IMR-90 (cell line): ENCODE results near the gene RYR2. TPM values are rescaled to one million over a fixed set of nuclear protein-coding genes. Genes with fewer than 3 reads are reported as not detected.

ENCODE experiments used
- ATAC-seq: fragments of 200-7000 bp; cut with Tn5 transposase; 2 replicates; pipeline ENCODE4 v1.9.1; 2020; ENCODE audit warnings: low read depth, mild to moderate bottlenecking, moderate library complexity
- BruUV-seq: library from RNA; stranded (reverse); fragments of 400-500 nt; replicated peaks from 2 replicates; lab custom pipeline; 2021; lab: Mats Ljungman, UMichigan
- CTCF ChIA-PET: fragments of 300-600 bp; formaldehyde crosslinking; extraction: SDS; loops from one replicate; lab custom pipeline; 2021; ENCODE audit warnings: antibody characterized with exemption; lab: Yijun Ruan, JAX
- POLR2A ChIA-PET: fragments of 300-600 bp; sonication (Branson Sonifier 250); formaldehyde crosslinking; loops from one replicate; lab custom pipeline; 2022; ENCODE audit warnings: antibody characterized with exemption; ENCODE audit not compliant: unreplicated experiment; lab: Charles Lee
- DNase-seq: peaks from one replicate; pipeline ENCODE4 v3.0.0; 2013
- H2AFZ ChIP-seq: replicated peaks from 2 replicates; pipeline ENCODE3; 2013; ENCODE audit warnings: low read length, mild to moderate bottlenecking; ENCODE audit not compliant: poor library complexity
- H2AK5ac ChIP-seq: 2 replicates; pipeline ENCODE4 v1.6.1; 2013; ENCODE audit warnings: low read depth, low read length, inconsistent platforms
- H2AK9ac ChIP-seq: replicated peaks from 2 replicates; pipeline ENCODE3; 2013; ENCODE audit warnings: mild to moderate bottlenecking, low read depth, low read length, moderate library complexity; ENCODE audit not compliant: poor library complexity
- H2BK120ac ChIP-seq: 2 replicates; pipeline ENCODE4 v1.6.1; 2013; ENCODE audit warnings: low read depth, low read length, inconsistent platforms
- H2BK15ac ChIP-seq: 3 replicates; pipeline ENCODE4 v1.6.1; 2013; ENCODE audit warnings: low read depth, low read length, inconsistent platforms
- H2BK20ac ChIP-seq: 2 replicates; pipeline ENCODE4 v1.6.1; 2013; ENCODE audit warnings: low read depth, mild to moderate bottlenecking, inconsistent platforms, low read length, moderate library complexity
- H2BK5ac ChIP-seq: 2 replicates; pipeline ENCODE4 v1.6.1; 2013; ENCODE audit warnings: mild to moderate bottlenecking, low read depth, low read length, inconsistent platforms; ENCODE audit not compliant: poor library complexity, severe bottlenecking
- H3K14ac ChIP-seq: replicated peaks from 2 replicates; pipeline ENCODE4 v1.6.1; 2013; ENCODE audit warnings: low read depth, low read length, inconsistent platforms
- H3K18ac ChIP-seq: 2 replicates; pipeline ENCODE4 v1.6.1; 2013; ENCODE audit warnings: low read depth, low read length, control low read depth
- H3K23ac ChIP-seq: 2 replicates; pipeline ENCODE4 v1.6.1; 2013; ENCODE audit warnings: low read depth, low read length, inconsistent platforms
- H3K27ac ChIP-seq: 2 replicates; pipeline ENCODE4 v1.5.1; 2013; ENCODE audit warnings: mild to moderate bottlenecking, control low read depth, low read length; ENCODE audit not compliant: insufficient read depth
- H3K27me3 ChIP-seq: 2 replicates; pipeline ENCODE4 v1.6.1; 2013; ENCODE audit warnings: low read length; ENCODE audit not compliant: control insufficient read depth, insufficient read depth
- H3K36me3 ChIP-seq: 2 replicates; pipeline ENCODE4 v1.6.1; 2013; ENCODE audit warnings: low read length, mixed read lengths; ENCODE audit not compliant: control insufficient read depth, insufficient read depth
- H3K4ac ChIP-seq: 2 replicates; pipeline ENCODE4 v1.6.1; 2013; ENCODE audit warnings: low read depth, low read length, inconsistent platforms
- H3K4me1 ChIP-seq: 2 replicates; pipeline ENCODE4 v1.6.1; 2013; ENCODE audit warnings: low read length, mixed read lengths; ENCODE audit not compliant: control insufficient read depth, insufficient read depth
- H3K4me2 ChIP-seq: 2 replicates; pipeline ENCODE4 v1.6.1; 2013; ENCODE audit warnings: low read depth, mild to moderate bottlenecking, control low read depth, low read length, moderate library complexity
- H3K4me3 ChIP-seq: 2 replicates; pipeline ENCODE4 v1.5.1; 2013; ENCODE audit warnings: low read depth, mild to moderate bottlenecking, control low read depth, low read length, moderate library complexity; ENCODE audit not compliant: insufficient read depth
- H3K56ac ChIP-seq: 2 replicates; pipeline ENCODE4 v1.6.1; 2013; ENCODE audit warnings: low read length, inconsistent platforms; ENCODE audit not compliant: insufficient read depth; ENCODE audit errors: extremely low read depth
- H3K79me1 ChIP-seq, 2 experiments: 2 replicates each; pipeline ENCODE4 v1.6.1; 2013; ENCODE audit warnings: low read length in 2 of 2, inconsistent platforms in 1 of 2, low read depth in 1 of 2
- H3K9ac ChIP-seq: 2 replicates; pipeline ENCODE4 v1.6.1; 2013; ENCODE audit warnings: low read depth, low read length, control low read depth
- H3K9me1 ChIP-seq: 2 replicates; pipeline ENCODE4 v1.6.1; 2013; ENCODE audit warnings: low read length, inconsistent platforms; ENCODE audit not compliant: insufficient read depth
- H3K9me3 ChIP-seq: 2 replicates; pipeline ENCODE4 v1.6.1; 2013; ENCODE audit warnings: low read length; ENCODE audit not compliant: control insufficient read depth, insufficient read depth
- H4K20me1 ChIP-seq: 2 replicates; pipeline ENCODE4 v1.6.1; 2013; ENCODE audit warnings: low read length, inconsistent platforms; ENCODE audit not compliant: insufficient read depth
- H4K5ac ChIP-seq: 2 replicates; pipeline ENCODE4 v1.6.1; 2013; ENCODE audit warnings: mild to moderate bottlenecking, low read depth, low read length, control low read depth
- H4K8ac ChIP-seq, 2 experiments: 2 replicates each; pipeline ENCODE4 v1.6.1; 2013; ENCODE audit warnings: low read depth in 2 of 2, low read length in 2 of 2, control low read depth in 1 of 2, inconsistent platforms in 1 of 2
- H4K91ac ChIP-seq: 2 replicates; pipeline ENCODE4 v1.6.1; 2013; ENCODE audit warnings: low read depth, low read length, inconsistent platforms; ENCODE audit not compliant: insufficient read depth
- BHLHE40 ChIP-seq: fragments of 150-350 bp; IDR thresholded peaks from 2 replicates; pipeline ENCODE4 v1.6.1; 2016; ENCODE audit warnings: mild to moderate bottlenecking, low read depth, low read length
- CEBPB ChIP-seq: IDR thresholded peaks from 2 replicates; pipeline ENCODE4 v1.6.1; 2012; ENCODE audit warnings: low read depth, low read length, improper control_type of control experiment
- CHD1 ChIP-seq: IDR thresholded peaks from 2 replicates; pipeline ENCODE4 v1.6.1; 2012; ENCODE audit warnings: low read depth, low read length, improper control_type of control experiment
- CTCF ChIP-seq: conservative IDR thresholded peaks from 2 replicates; pipeline ENCODE4 v1.5.1; 2012; ENCODE audit warnings: mild to moderate bottlenecking, low read depth, low read length, improper control_type of control experiment
- FOS ChIP-seq: fragments of 150-350 bp; IDR thresholded peaks from 2 replicates; pipeline ENCODE4 v1.6.1; 2016; ENCODE audit warnings: low read depth, low read length
- MAFK ChIP-seq: IDR thresholded peaks from 2 replicates; pipeline ENCODE4 v1.6.1; 2012; ENCODE audit warnings: low read depth, low read length, improper control_type of control experiment
- MAZ ChIP-seq: IDR thresholded peaks from 2 replicates; pipeline ENCODE4 v1.6.1; 2012; ENCODE audit warnings: low read depth, mild to moderate bottlenecking, low read length, improper control_type of control experiment, moderate library complexity, borderline replicate concordance
- MXI1 ChIP-seq: IDR thresholded peaks from 2 replicates; pipeline ENCODE4 v1.6.1; 2012; ENCODE audit warnings: low read depth, mild to moderate bottlenecking, low read length, moderate library complexity, borderline replicate concordance
- NFE2L2 ChIP-seq: fragments of 150-350 bp; IDR thresholded peaks from 2 replicates; pipeline ENCODE4 v1.6.1; 2016; ENCODE audit warnings: low read depth, mild to moderate bottlenecking, low read length
- POLR2A ChIP-seq: IDR thresholded peaks from 2 replicates; pipeline ENCODE4 v1.6.1; 2012; ENCODE audit warnings: mild to moderate bottlenecking, low read depth, low read length
- RAD21 ChIP-seq: IDR thresholded peaks from 2 replicates; pipeline ENCODE4 v1.6.1; 2012; ENCODE audit warnings: low read length, improper control_type of control experiment
- RCOR1 ChIP-seq: IDR thresholded peaks from 2 replicates; pipeline ENCODE4 v1.6.1; 2012; ENCODE audit warnings: mild to moderate bottlenecking, low read length, improper control_type of control experiment; ENCODE audit not compliant: insufficient replicate concordance
- RFX5 ChIP-seq: IDR thresholded peaks from 2 replicates; pipeline ENCODE4 v1.8.0; 2012; ENCODE audit warnings: low read depth, mild to moderate bottlenecking, low read length, moderate library complexity
- SMC3 ChIP-seq: fragments of 150-350 bp; IDR thresholded peaks from 2 replicates; pipeline ENCODE4 v1.6.1; 2016; ENCODE audit warnings: low read depth, mild to moderate bottlenecking, antibody characterized with exemption, low read length, moderate library complexity
- USF2 ChIP-seq: fragments of 150-350 bp; IDR thresholded peaks from 2 replicates; pipeline ENCODE4 v1.6.1; 2017; ENCODE audit warnings: mild to moderate bottlenecking, antibody characterized with exemption, low read length, low read depth
- WGBS, 2 experiments: methylation state at CpG; one replicate each; pipeline versions ENCODE4 v1.1.5 to v1.1.7; 2013; ENCODE audit warnings: missing lambda C conversion rate in 2 of 2; ENCODE audit not compliant: insufficient read length in 1 of 2; ENCODE audit errors: extremely low coverage in 2 of 2; 5-methylcytosine and 5-hydroxymethylcytosine counted together
- dilution Hi-C: fragments of 300-500 bp; cut with HindIII; formaldehyde crosslinking; loops from one replicate; pipeline ENCODE4 v1.14.3; 2018; ENCODE audit warnings: low sequenced_read_pairs; ENCODE audit not compliant: unreplicated experiment
- in situ Hi-C: fragments of 300-500 bp; cut with MboI; formaldehyde crosslinking; loops from 3 replicates; pipeline ENCODE4 v1.14.3; 2019; ENCODE audit warnings: low sequenced_read_pairs, inconsistent platforms, mixed read lengths
- intact Hi-C: fragments of 100-400 bp; cut with micrococcal nuclease; formaldehyde crosslinking; loops from 2 replicates; pipeline ENCODE4 v1.10.0; 2022
- polyA plus RNA-seq, 3 experiments: library from polyadenylated mRNA; depleted of rRNA; stranded (reverse); fragments of >200 nt; gene quantifications; 2 replicates each; pipeline ENCODE4 v1.2.3, GENCODE V29; 2012; ENCODE audit warnings: low replicate concordance in 1 of 3
- total RNA-seq: library from RNA; depleted of rRNA; stranded (reverse); fragments of >200 nt; gene quantifications from 2 replicates; pipeline ENCODE4 v1.2.3, GENCODE V29; 2012
- TF ChIP-seq, protein P1 (sequence below): fragments of 150-350 bp; IDR thresholded peaks from 2 replicates; pipeline ENCODE4 v1.6.1; 2016; ENCODE audit warnings: low read depth, mild to moderate bottlenecking, low read length, moderate library complexity, borderline replicate concordance

RYR2 gene
- total and polyA plus RNA-seq, 2 of the 4 experiments (the other 2 are of a cell fraction) = not detected

GRCh38 chr1:237293804-237294203 lies 251.8 kb downstream of the RYR2 start:
- H4K20me1 ChIP-seq = no peaks in the 10 kb centered on the region
- dilution Hi-C loops = no loop called here
- H2BK120ac ChIP-seq = no peak overlapping the region
- WGBS, 2 experiments = no CpG with 5 or more reads among the region's 2 CpGs
- H4K8ac ChIP-seq = no peak overlapping the region
- H3K27me3 ChIP-seq = no peaks in the 10 kb centered on the region
- no peak overlapping the region for H2BK20ac ChIP-seq
- H3K9me3 ChIP-seq = peaks cover 2% of the 10 kb centered on the region; the same call in 1 of the 2 replicates
- no peaks in the 10 kb centered on the region for H3K36me3 ChIP-seq
- intact Hi-C loops = no loop called here
- CTCF ChIA-PET = interaction anchor here (1.2 kb wide), 1 partner anchor 269 kb away, joined by 3 read pairs; no protein-coding TSS in a partner anchor
- no peak overlapping the region for H3K56ac ChIP-seq
- DNase-seq = no peak
- in situ Hi-C loops = no loop called here
- H2AK5ac ChIP-seq = no peak overlapping the region
- H3K27ac ChIP-seq = no peak overlapping the region
- no peak overlapping the region for H2AK9ac ChIP-seq
- H2BK5ac ChIP-seq = no peak overlapping the region
- POLR2A ChIA-PET = no interaction called here
- H3K79me1 ChIP-seq = no peaks in the 10 kb centered on the region
- no TSS peak for BruUV-seq
- no peak overlapping the region for H4K91ac ChIP-seq
- H3K4me3 ChIP-seq = no peak overlapping the region
- H4K5ac ChIP-seq = no peak overlapping the region
- no peaks in the 10 kb centered on the region for H3K4me1 ChIP-seq
- no peak overlapping the region for H2AFZ ChIP-seq
- H3K9me1 ChIP-seq = no peaks in the 10 kb centered on the region
- no peak for ATAC-seq
- no peak overlapping the region for H2BK15ac ChIP-seq
- H3K4ac ChIP-seq = no peak overlapping the region
- no peak overlapping the region for H3K14ac ChIP-seq
- TF ChIP-seq, protein P1, sequence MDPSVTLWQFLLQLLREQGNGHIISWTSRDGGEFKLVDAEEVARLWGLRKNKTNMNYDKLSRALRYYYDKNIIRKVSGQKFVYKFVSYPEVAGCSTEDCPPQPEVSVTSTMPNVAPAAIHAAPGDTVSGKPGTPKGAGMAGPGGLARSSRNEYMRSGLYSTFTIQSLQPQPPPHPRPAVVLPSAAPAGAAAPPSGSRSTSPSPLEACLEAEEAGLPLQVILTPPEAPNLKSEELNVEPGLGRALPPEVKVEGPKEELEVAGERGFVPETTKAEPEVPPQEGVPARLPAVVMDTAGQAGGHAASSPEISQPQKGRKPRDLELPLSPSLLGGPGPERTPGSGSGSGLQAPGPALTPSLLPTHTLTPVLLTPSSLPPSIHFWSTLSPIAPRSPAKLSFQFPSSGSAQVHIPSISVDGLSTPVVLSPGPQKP = no peak
- TF ChIP-seq FOS (no peak), USF2 (no peak), MAFK (no peak), SMC3 (no peak), MAZ (no peak), CTCF (no peak), RCOR1 (no peak), NFE2L2 (no peak), RFX5 (no peak), BHLHE40 (no peak), CHD1 (no peak), CEBPB (no peak), RAD21 (no peak), MXI1 (no peak), POLR2A (no peak)
- H3K18ac ChIP-seq = no peak overlapping the region
- H3K4me2 ChIP-seq = no peak overlapping the region
- H3K9ac ChIP-seq = no peak overlapping the region
- H3K23ac ChIP-seq = no peak overlapping the region
